Measurements from ENCODE around the gene TRIM7. TPM values are rescaled to one million over a fixed set of nuclear protein-coding genes. Genes with fewer than 3 reads are reported as not detected.

TRIM7 gene
- total and polyA plus RNA-seq, 2 donors = 0.38 to 5.3 TPM

GRCh38 chr5:181191526-181192336 is 13.3 kb downstream of the TRIM7 start:
- Histone ChIP-seq H3K27ac (ENCODE audit: low read depth in 1 of 2, low read length in 1 of 2) (peak overlapping the region; percentile 64 to 96), H3K27me3 (ENCODE audit: control insufficient read depth in 2 of 2, insufficient read depth in 1 of 2, low read length in 1 of 2) (peaks cover 4 to 71% of the 10 kb centered on the region in 2 donors), H3K9me3 (ENCODE audit: control insufficient read depth in 2 of 2, insufficient read depth in 1 of 2, low read length in 1 of 2) (peaks cover 0 to 6% of the 10 kb centered on the region in 2 donors), H3K36me3 (ENCODE audit: control insufficient read depth in 2 of 2, insufficient read depth in 2 of 2, low read length in 1 of 2) (no peaks in the 10 kb centered on the region), H3K4me1 (ENCODE audit: control insufficient read depth in 2 of 2, insufficient read depth in 2 of 2, low read length in 2 of 2) (peaks cover 20 to 49% of the 10 kb centered on the region in 2 donors), H3K4me3 (ENCODE audit: low read length in 2 of 2) (peak overlapping the region; percentile 88 to 97)
- peak in 8 of 9 donors; percentile 85 to 97 (median 92) for DNase-seq (ENCODE audit: low read depth in 6 of 9, low spot score in 9 of 9)
- under 1% methylated on average over 64 of the region's 64 CpGs for WGBS

GRCh38 chr5:181190711-181191525 is 14.1 kb downstream of the TRIM7 start:
- Histone ChIP-seq H3K4me3 (ENCODE audit: low read length in 2 of 2) (peak overlapping the region; percentile 88 to 97), H3K27me3 (ENCODE audit: control insufficient read depth in 2 of 2, insufficient read depth in 1 of 2, low read length in 1 of 2) (peaks cover 4 to 69% of the 10 kb centered on the region in 2 donors), H3K4me1 (ENCODE audit: control insufficient read depth in 2 of 2, insufficient read depth in 2 of 2, low read length in 2 of 2) (peaks cover 20 to 49% of the 10 kb centered on the region in 2 donors), H3K27ac (ENCODE audit: low read depth in 1 of 2, low read length in 1 of 2) (peak overlapping the region; percentile 48 to 87), H3K9me3 (ENCODE audit: control insufficient read depth in 2 of 2, insufficient read depth in 1 of 2, low read length in 1 of 2) (peaks cover 0 to 6% of the 10 kb centered on the region in 2 donors), H3K36me3 (ENCODE audit: control insufficient read depth in 2 of 2, insufficient read depth in 2 of 2, low read length in 1 of 2) (no peaks in the 10 kb centered on the region)
- under 1% methylated on average over 66 of the region's 66 CpGs for WGBS
- DNase-seq (ENCODE audit: low read depth in 6 of 9, low spot score in 9 of 9) = peak in 3 of 9 donors; percentile 31 to 71 (median 50)

GRCh38 chr5:181189962-181190710 is 14.9 kb downstream of the TRIM7 start:
- peak in 1 of 9 donors; percentile 46 for DNase-seq (ENCODE audit: low read depth in 6 of 9, low spot score in 9 of 9)
- Histone ChIP-seq H3K4me1 (ENCODE audit: control insufficient read depth in 2 of 2, insufficient read depth in 2 of 2, low read length in 2 of 2) (peaks cover 20 to 49% of the 10 kb centered on the region in 2 donors), H3K27ac (ENCODE audit: low read depth in 1 of 2, low read length in 1 of 2) (peak overlapping the region; percentile 41 to 76)

GRCh38 chr5:181189363-181189961 is 15.5 kb downstream of the TRIM7 start:
- Histone ChIP-seq H3K36me3 (ENCODE audit: control insufficient read depth in 2 of 2, insufficient read depth in 2 of 2, low read length in 1 of 2) (no peaks in the 10 kb centered on the region), H3K4me1 (ENCODE audit: control insufficient read depth in 2 of 2, insufficient read depth in 2 of 2, low read length in 2 of 2) (peaks cover 20 to 52% of the 10 kb centered on the region in 2 donors), H3K27ac (ENCODE audit: low read depth in 1 of 2, low read length in 1 of 2) (peak overlapping the region; percentile 41 to 76), H3K27me3 (ENCODE audit: control insufficient read depth in 2 of 2, insufficient read depth in 1 of 2, low read length in 1 of 2) (peaks cover 4 to 69% of the 10 kb centered on the region in 2 donors), H3K4me3 (ENCODE audit: low read length in 2 of 2) (peak overlapping the region; percentile 88 to 97), H3K9me3 (ENCODE audit: control insufficient read depth in 2 of 2, insufficient read depth in 1 of 2, low read length in 1 of 2) (peaks cover 1 to 11% of the 10 kb centered on the region in 2 donors)
- DNase-seq (ENCODE audit: low read depth in 6 of 9, low spot score in 9 of 9) = peak in 3 of 9 donors; percentile 36 to 72 (median 38)
- WGBS = under 1% methylated on average over 41 of the region's 41 CpGs

More at GRCh38 chr5:181189962-181190710, 14.9 kb downstream of the TRIM7 start:
- Histone ChIP-seq H3K9me3 (ENCODE audit: control insufficient read depth in 2 of 2, insufficient read depth in 1 of 2, low read length in 1 of 2) (peaks cover 1 to 6% of the 10 kb centered on the region in 2 donors), H3K27me3 (ENCODE audit: control insufficient read depth in 2 of 2, insufficient read depth in 1 of 2, low read length in 1 of 2) (peaks cover 4 to 69% of the 10 kb centered on the region in 2 donors), H3K4me3 (ENCODE audit: low read length in 2 of 2) (peak overlapping the region; percentile 88 to 97), H3K36me3 (ENCODE audit: control insufficient read depth in 2 of 2, insufficient read depth in 2 of 2, low read length in 1 of 2) (no peaks in the 10 kb centered on the region)
- WGBS = under 1% methylated on average over 52 of the region's 52 CpGs

GRCh38 chr5:181188700-181189362 is 16.2 kb downstream of the TRIM7 start:
- Histone ChIP-seq H3K4me1 (ENCODE audit: control insufficient read depth in 2 of 2, insufficient read depth in 2 of 2, low read length in 2 of 2) (peaks cover 20 to 57% of the 10 kb centered on the region in 2 donors), H3K27me3 (ENCODE audit: control insufficient read depth in 2 of 2, insufficient read depth in 1 of 2, low read length in 1 of 2) (peaks cover 4 to 70% of the 10 kb centered on the region in 2 donors)

GRCh38 chr5:181187500-181188213 is 17.3 kb downstream of the TRIM7 start:
- 22% methylated on average over 37 of the region's 37 CpGs for WGBS

More at GRCh38 chr5:181188700-181189362, 16.2 kb downstream of the TRIM7 start:
- H3K36me3 ChIP-seq (ENCODE audit: control insufficient read depth in 2 of 2, insufficient read depth in 2 of 2, low read length in 1 of 2) = no peaks in the 10 kb centered on the region
- H3K9me3 ChIP-seq (ENCODE audit: control insufficient read depth in 2 of 2, insufficient read depth in 1 of 2, low read length in 1 of 2) = peaks cover 1 to 11% of the 10 kb centered on the region in 2 donors
- under 1% methylated on average over 35 of the region's 35 CpGs for WGBS
- H3K4me3 ChIP-seq (ENCODE audit: low read length in 2 of 2) = peak overlapping the region; percentile 88 to 97
- H3K27ac ChIP-seq (ENCODE audit: low read depth in 1 of 2, low read length in 1 of 2) = peak overlapping the region in 1 of 2 donors; percentile 88
- DNase-seq (ENCODE audit: low read depth in 6 of 9, low spot score in 9 of 9) = peak in 5 of 9 donors; percentile 74 to 94 (median 85)

GRCh38 chr5:181186986-181187499 is 18.0 kb downstream of the TRIM7 start:
- WGBS = 78% methylated on average over 8 of the region's 8 CpGs
- Histone ChIP-seq H3K27me3 (ENCODE audit: control insufficient read depth in 2 of 2, insufficient read depth in 1 of 2, low read length in 1 of 2) (peaks cover 9 to 83% of the 10 kb centered on the region in 2 donors), H3K27ac (ENCODE audit: low read depth in 1 of 2, low read length in 1 of 2) (no peak overlapping the region), H3K4me3 (ENCODE audit: low read length in 2 of 2) (no peak overlapping the region), H3K36me3 (ENCODE audit: control insufficient read depth in 2 of 2, insufficient read depth in 2 of 2, low read length in 1 of 2) (no peaks in the 10 kb centered on the region), H3K9me3 (ENCODE audit: control insufficient read depth in 2 of 2, insufficient read depth in 1 of 2, low read length in 1 of 2) (peaks cover 1 to 11% of the 10 kb centered on the region in 2 donors), H3K4me1 (ENCODE audit: control insufficient read depth in 2 of 2, insufficient read depth in 2 of 2, low read length in 2 of 2) (peaks cover 14 to 58% of the 10 kb centered on the region in 2 donors)
- DNase-seq (ENCODE audit: low read depth in 6 of 9, low spot score in 9 of 9) = no peak

More at GRCh38 chr5:181187500-181188213, 17.3 kb downstream of the TRIM7 start:
- H3K4me3 ChIP-seq (ENCODE audit: low read length in 2 of 2) = no peak overlapping the region
- peaks cover 19 to 58% of the 10 kb centered on the region in 2 donors for H3K4me1 ChIP-seq (ENCODE audit: control insufficient read depth in 2 of 2, insufficient read depth in 2 of 2, low read length in 2 of 2)
- H3K9me3 ChIP-seq (ENCODE audit: control insufficient read depth in 2 of 2, insufficient read depth in 1 of 2, low read length in 1 of 2) = peaks cover 1 to 11% of the 10 kb centered on the region in 2 donors
- no peak overlapping the region for H3K27ac ChIP-seq (ENCODE audit: low read depth in 1 of 2, low read length in 1 of 2)
- H3K27me3 ChIP-seq (ENCODE audit: control insufficient read depth in 2 of 2, insufficient read depth in 1 of 2, low read length in 1 of 2) = peaks cover 4 to 77% of the 10 kb centered on the region in 2 donors
- no peaks in the 10 kb centered on the region for H3K36me3 ChIP-seq (ENCODE audit: control insufficient read depth in 2 of 2, insufficient read depth in 2 of 2, low read length in 1 of 2)
- peak in 3 of 9 donors; percentile 27 to 60 (median 42) for DNase-seq (ENCODE audit: low read depth in 6 of 9, low spot score in 9 of 9)

All from thymus (tissue), 11 donors.